Skeletal muscle satellite cell (primary cell): ENCODE measurements around the gene IGF2.

Experiments
- H3K27me3 ChIP-seq: 2 replicates; pipeline ENCODE4 v1.7.0; 2013; ENCODE audit warnings: low read length; ENCODE audit not compliant: control insufficient read depth, insufficient read depth
- H3K36me3 ChIP-seq: 2 replicates; pipeline ENCODE4 v1.7.0; 2013; ENCODE audit warnings: mild to moderate bottlenecking, control low read depth, low read length; ENCODE audit not compliant: insufficient read depth
- H3K4me1 ChIP-seq: 2 replicates; pipeline ENCODE4 v1.7.0; 2013; ENCODE audit warnings: low read length; ENCODE audit not compliant: control insufficient read depth, insufficient read depth
- H3K4me2 ChIP-seq: 2 replicates; pipeline ENCODE4 v1.7.0; 2013; ENCODE audit warnings: mild to moderate bottlenecking, low read length
- H3K4me3 ChIP-seq: 2 replicates; pipeline ENCODE4 v1.7.0; 2013; ENCODE audit warnings: low read length
- H3K9ac ChIP-seq: 2 replicates; pipeline ENCODE4 v1.7.0; 2013; ENCODE audit warnings: mild to moderate bottlenecking, low read depth, low read length, moderate library complexity
- H3K9me3 ChIP-seq: replicated peaks from 2 replicates; pipeline ENCODE4 v1.7.0; 2013; ENCODE audit warnings: mild to moderate bottlenecking, control low read depth, low read length

IGF2 gene

DNA sequence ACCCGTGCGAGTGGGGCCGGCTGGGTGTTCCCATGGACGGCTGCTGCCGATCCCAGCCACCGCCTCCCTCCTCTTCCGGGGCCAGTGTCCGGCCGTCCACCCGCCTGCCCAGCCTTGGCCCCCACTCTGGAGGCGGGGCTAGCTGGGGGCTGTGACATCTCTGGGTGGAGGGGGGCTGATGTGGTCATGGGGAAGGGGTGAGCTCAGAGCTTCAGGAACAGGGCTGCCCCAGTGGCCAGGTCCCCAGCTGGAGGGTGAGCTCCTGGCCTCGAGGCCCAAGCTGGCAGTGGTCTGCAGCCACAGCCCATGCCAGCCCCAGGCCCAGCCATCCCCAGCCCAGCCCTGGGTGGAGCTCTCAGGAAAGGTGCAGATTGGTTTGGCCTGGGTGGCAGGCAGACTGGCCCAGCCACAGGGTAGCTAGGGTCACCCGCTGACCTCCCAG lies 19.1 kb upstream of the IGF2 start:
- no peak overlapping the region for H3K9ac ChIP-seq
- peaks cover 16% of the 10 kb centered on the region for H3K27me3 ChIP-seq
- H3K4me1 ChIP-seq: no peaks in the 10 kb centered on the region
- no peak overlapping the region for H3K4me2 ChIP-seq
- H3K9me3 ChIP-seq: no peaks in the 10 kb centered on the region
- no peak overlapping the region for H3K4me3 ChIP-seq
- H3K36me3 ChIP-seq: no peaks in the 10 kb centered on the region

DNA sequence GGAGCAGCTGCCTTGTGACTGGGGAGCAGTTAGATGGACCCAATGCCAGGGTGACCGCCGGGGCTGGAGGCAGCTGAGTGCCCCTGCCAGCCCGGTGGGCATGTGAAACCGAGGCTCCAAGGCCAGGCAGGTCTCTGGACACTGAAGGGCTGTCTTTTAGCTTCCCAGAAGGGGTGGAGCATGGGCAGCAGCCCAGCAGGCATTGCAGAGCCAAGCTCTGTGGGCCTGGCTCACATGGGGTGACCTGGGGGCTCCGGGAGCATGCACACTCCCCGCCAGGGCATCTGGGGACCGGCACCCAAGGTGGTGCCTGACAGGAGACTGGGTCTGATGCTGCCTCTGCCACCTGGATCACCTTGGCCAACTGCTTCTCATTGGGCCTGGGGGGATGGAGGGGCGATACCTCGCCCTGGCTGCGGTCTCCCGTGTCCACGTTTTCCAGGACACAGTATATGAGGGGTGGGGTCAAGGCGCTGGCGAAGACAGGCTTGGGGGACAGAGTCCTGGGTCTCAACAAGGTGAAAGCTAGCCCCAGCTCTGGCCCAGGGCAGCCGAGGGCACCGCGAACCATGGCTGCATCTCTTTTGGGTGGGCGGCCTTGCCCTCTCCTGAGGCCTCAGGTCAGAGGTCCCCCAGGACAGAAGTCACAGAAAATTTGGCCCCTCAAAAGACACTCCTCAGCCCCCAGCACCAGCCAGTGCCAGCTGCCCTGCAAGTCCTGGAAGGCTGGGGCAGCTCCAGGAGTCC lies 18.3 kb upstream of the IGF2 start:
- H3K4me3 ChIP-seq: no peak overlapping the region

DNA sequence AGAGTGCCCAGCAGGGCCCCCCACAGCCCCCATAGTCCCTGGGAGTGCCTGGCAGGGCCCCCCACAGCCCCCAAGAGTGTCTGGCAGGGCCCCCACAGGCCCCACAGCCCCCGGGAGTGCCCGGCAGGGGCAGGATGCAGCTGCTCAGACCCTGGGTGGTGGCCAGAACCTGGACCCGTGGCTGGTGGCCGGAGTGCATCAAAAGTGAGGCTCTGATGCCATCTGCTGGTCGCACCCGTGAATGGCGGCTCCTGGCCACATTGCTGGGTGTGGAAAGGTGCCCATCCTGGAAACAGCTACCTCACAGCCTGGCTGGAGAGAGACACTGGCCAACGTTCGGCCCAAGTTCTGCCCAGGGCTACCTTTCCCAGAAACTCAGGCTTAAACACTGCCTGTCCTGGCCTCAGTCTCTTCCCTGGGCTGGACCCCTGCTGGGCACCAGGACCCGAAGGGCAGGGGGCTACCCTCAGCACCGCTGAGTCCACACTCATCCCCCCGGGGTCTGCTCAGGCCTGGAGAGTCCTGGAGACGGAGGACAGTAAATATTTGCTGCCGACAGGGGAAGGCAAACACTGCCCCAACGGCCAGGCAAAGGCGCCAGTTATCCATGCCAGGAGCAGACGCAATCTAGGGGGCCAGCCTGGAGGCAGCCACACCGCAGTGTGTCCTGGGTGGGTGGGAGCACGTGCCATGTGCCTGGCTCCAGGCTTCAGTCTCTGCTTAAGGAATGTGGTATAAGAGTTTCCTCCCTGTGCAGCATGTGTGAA lies 17.4 kb upstream of the IGF2 start:
- no peaks in the 10 kb centered on the region for H3K9me3 ChIP-seq
- peaks cover 19% of the 10 kb centered on the region for H3K27me3 ChIP-seq
- H3K4me1 ChIP-seq: no peaks in the 10 kb centered on the region
- H3K4me3 ChIP-seq: no peak overlapping the region
- H3K36me3 ChIP-seq: no peaks in the 10 kb centered on the region
- no peak overlapping the region for H3K9ac ChIP-seq
- H3K4me2 ChIP-seq: no peak overlapping the region

More for the DNA sequence above, 18.3 kb upstream of the IGF2 start:
- peaks cover 18% of the 10 kb centered on the region for H3K27me3 ChIP-seq
- no peak overlapping the region for H3K9ac ChIP-seq
- H3K36me3 ChIP-seq: no peaks in the 10 kb centered on the region
- H3K9me3 ChIP-seq: no peaks in the 10 kb centered on the region
- no peaks in the 10 kb centered on the region for H3K4me1 ChIP-seq
- H3K4me2 ChIP-seq: no peak overlapping the region

DNA sequence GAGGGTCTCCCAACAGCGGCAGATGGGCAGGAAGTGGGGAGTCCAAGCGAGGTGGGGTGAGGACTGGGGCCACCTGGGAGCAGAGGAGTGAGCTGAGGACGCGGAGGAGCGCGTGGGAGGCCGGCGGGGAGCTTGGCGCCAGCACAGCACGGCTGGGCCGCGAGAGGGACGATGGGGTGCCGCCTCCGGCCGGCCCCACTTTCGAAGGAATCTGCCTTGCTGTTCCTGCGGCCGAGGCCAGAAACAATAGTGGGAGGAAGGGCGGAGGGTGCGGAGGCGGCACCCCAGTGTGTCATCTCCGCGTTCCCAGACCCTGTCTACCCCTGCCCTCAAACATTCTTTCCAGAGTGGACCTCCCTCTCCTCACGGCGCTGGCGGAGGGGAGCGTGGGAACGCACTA lies 16.3 kb upstream of the IGF2 start:
- no peak overlapping the region for H3K9ac ChIP-seq
- no peak overlapping the region for H3K4me3 ChIP-seq
- no peaks in the 10 kb centered on the region for H3K4me1 ChIP-seq
- H3K36me3 ChIP-seq: no peaks in the 10 kb centered on the region
- H3K27me3 ChIP-seq: peaks cover 25% of the 10 kb centered on the region
- no peak overlapping the region for H3K4me2 ChIP-seq
- H3K9me3 ChIP-seq: no peaks in the 10 kb centered on the region

DNA sequence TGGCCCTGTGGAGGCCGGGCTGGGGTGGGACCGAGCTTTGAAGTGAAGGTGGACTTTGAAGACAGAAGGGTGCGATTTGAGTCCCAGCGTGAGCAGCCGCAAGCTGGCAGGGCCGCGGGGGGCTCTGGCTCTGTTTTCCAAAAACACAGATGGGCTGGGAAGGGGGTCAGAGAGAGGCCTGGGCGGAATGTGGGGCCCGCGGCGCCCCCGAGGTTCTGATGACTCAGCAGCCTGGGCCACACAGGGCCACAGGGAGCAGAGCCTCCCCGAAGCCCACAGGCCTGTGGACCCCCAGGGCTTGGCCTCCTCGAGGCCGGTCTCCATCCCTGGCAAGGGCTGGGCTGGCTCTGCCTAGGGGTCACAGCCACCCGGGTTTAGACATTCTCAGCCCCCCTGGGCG lies 15.7 kb upstream of the IGF2 start:
- H3K27me3 ChIP-seq: peaks cover 22% of the 10 kb centered on the region
- H3K9ac ChIP-seq: no peak overlapping the region

DNA sequence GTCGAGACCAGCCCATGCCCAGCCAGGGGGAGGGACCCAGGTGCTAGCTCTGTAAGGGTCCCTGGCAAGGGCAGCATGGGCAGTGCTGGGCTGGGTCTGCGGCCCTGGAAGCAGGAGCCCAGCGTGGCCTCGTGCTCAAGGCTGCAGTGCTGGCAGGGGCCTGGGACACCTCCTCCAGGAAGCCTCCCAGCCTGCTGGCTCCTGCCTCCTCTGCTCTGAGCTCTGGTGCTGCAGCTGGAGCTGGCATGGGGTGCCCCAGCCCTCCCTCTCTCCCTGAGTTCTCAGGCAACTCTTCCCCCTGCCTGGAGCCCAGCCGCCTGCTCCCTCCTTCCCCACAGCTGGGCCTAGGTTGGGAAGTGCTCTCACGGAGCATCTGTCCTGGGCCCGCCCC lies 15.0 kb upstream of the IGF2 start:
- Histone ChIP-seq H3K36me3 (no peaks in the 10 kb centered on the region), H3K9ac (no peak overlapping the region), H3K4me2 (no peak overlapping the region), H3K4me1 (peaks cover 12% of the 10 kb centered on the region), H3K4me3 (no peak overlapping the region), H3K9me3 (no peaks in the 10 kb centered on the region), H3K27me3 (peaks cover 27% of the 10 kb centered on the region)

More for the DNA sequence above, 15.7 kb upstream of the IGF2 start:
- peaks cover 5% of the 10 kb centered on the region for H3K4me1 ChIP-seq
- H3K36me3 ChIP-seq: no peaks in the 10 kb centered on the region
- no peak overlapping the region for H3K4me3 ChIP-seq
- no peak overlapping the region for H3K4me2 ChIP-seq
- no peaks in the 10 kb centered on the region for H3K9me3 ChIP-seq

DNA sequence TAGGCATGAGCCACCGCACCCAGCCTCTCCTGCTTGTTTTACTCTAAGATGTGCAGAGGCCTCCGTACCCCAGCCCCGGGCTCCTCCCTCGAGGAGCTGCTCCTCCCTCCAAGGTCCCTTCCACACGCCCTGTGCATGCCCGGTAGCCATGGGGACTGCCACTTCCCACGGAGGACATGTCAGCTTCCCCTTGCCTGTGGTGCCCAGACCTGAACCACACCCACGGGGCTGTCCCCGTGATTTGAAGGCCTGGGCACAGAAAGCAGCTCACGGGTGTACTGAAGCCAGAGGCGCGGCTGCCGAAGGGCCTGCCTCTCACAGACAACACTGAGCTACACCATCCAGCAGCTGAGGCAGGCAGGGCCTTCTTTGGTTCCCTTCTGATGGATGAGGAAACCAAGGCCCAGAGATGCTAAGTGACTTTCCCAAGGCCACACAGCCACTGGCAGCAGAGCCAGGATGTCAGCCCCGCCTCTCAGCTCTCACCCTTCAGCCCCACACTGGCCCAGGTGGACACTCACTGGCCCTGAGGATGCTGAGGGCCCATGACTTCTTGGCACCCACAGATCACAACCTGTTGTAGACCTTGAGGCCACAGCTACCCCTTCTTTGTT lies 14.5 kb upstream of the IGF2 start:
- Histone ChIP-seq H3K4me3 (no peak overlapping the region), H3K9me3 (no peaks in the 10 kb centered on the region), H3K9ac (no peak overlapping the region), H3K4me1 (peaks cover 17% of the 10 kb centered on the region), H3K36me3 (no peaks in the 10 kb centered on the region), H3K4me2 (no peak overlapping the region), H3K27me3 (peaks cover 33% of the 10 kb centered on the region)

DNA sequence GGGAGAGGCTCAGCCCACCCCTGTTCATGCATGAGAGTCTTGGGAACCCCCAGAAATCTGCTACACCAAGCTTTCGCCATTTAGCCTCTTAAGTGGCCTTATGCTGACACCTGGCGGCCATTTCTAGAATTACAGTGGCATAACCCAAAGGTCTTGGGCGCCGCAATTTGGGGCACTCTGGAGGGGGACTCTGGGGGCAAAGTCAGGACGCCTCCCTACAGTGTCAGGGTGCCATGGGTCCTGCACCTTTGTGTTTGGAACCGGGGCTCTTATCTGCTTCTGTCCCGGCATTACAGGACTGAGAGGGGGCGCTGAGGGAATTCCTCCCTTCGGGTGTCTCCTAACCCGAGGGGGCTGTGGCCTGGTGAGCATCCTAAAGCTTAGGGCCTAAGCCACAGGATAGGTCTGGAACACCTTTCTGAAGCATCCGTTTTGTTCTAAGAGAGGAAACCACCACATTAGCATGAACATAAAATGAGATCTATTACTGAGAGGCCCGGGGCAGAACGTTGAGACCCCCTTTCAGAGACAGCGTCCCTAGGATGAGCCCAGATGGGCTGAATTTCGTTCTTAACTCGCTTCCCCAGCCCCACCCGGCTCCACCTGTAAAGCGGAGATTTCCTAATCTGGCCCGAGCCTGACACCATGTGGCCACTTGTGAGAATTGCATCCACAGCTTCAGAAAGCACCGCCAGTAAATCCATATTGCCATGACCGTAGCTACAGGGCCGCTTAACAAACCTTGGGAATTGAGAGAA lies 12.5 kb upstream of the IGF2 start:
- Histone ChIP-seq H3K9ac (no peak overlapping the region), H3K36me3 (no peaks in the 10 kb centered on the region), H3K4me2 (no peak overlapping the region), H3K27me3 (peaks cover 34% of the 10 kb centered on the region), H3K4me1 (peaks cover 17% of the 10 kb centered on the region), H3K4me3 (no peak overlapping the region), H3K9me3 (no peaks in the 10 kb centered on the region)

DNA sequence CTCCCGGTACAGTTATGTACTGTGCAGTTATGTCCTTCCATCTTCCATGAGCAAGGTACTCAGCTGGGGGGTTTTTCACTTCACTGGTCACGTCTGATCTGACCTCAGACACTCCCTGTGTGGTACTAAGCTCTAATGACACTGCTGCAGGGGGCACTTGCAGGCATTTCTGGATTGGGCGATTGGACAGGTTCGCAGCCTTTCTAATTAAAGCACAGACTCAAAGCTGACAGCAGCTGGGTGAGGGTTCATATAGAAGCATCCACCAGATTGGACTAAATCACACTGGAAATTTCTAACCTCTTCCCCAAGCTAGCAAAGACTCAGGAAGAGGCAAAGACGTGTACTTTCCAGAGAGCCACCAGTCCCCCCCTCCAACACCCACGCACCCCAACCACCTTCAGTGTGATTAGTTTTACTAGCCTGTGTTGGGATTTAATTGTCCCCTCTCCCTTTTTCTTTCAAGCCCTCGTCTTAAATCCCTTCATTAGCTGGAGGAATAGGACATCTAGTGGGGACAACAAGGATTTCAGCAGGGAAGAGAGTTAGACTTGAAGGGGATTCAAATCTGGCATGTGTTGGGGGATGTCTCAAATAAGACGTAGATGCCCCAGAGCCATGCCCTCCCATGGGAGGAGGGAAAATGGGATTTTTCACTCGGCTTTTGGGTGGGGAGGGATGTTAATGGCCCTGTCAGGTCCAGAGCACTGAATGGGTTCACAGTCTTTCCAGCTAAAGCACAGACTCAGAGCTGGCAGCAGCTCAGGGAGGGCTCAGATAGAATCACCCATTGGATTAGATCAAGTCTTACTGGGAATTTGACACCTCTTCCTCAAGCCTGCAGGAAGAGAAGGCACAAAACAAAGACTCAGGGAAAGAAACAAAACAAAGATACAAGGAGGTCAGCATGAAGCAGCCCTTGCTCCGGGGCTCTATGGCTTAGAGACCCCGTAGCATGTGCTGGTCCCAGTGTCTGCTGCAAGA lies 11.0 kb upstream of the IGF2 start:
- H3K27me3 ChIP-seq: peaks cover 49% of the 10 kb centered on the region

DNA sequence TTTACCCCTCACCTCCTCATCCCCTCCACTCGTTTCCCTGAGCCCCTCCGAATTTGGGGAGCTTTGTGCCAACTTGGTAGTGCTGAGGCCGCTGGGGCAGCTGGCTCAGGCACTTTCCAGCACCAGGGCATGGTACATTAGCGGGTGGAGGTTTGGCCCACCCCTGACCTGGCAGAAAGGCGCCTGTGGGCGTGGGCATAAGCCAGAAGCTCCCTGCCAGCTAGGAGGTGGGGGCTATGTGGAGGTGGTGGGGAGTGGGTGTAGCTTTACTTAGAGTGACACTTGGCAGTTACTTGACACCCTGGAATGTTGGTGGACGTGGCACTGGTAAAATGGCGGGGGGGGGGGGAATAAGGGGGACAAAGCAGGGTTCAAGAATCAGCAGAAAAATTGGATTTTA lies 10.3 kb upstream of the IGF2 start:
- Histone ChIP-seq H3K4me1 (peaks cover 18% of the 10 kb centered on the region), H3K9ac (no peak overlapping the region), H3K27me3 (peaks cover 55% of the 10 kb centered on the region), H3K4me3 (no peak overlapping the region), H3K9me3 (no peaks in the 10 kb centered on the region), H3K4me2 (no peak overlapping the region), H3K36me3 (no peaks in the 10 kb centered on the region)

More for the DNA sequence above, 11.0 kb upstream of the IGF2 start:
- no peak overlapping the region for H3K4me3 ChIP-seq
- no peak overlapping the region for H3K4me2 ChIP-seq
- no peak overlapping the region for H3K9ac ChIP-seq
- H3K9me3 ChIP-seq: no peaks in the 10 kb centered on the region
- peaks cover 17% of the 10 kb centered on the region for H3K4me1 ChIP-seq
- H3K36me3 ChIP-seq: no peaks in the 10 kb centered on the region
